Measurements from ENCODE around the gene SYT8. TPM values are rescaled to one million over a fixed set of nuclear protein-coding genes. Genes with fewer than 3 reads are reported as not detected.
A peak's percentile ranks its signal among the peaks of the same experiment; 100 is the strongest.

Gene SYT8
- total RNA-seq, 3 donors from 2014 or later (not counting 1 experiment from before 2014, with no cell fraction given) = not detected

GRCh38 chr11:1868636-1869291 lies 34.0 kb downstream of the SYT8 start:
- H3K4me1 ChIP-seq (ENCODE audit: control insufficient read depth, insufficient read depth, low read length) = peaks cover 97% of the 10 kb centered on the region
- H3K27me3 Mint-ChIP-seq (ENCODE audit: low read depth in 2 of 2) = no peaks in the 10 kb centered on the region
- peak overlapping the region; percentile 68 for H3K4me3 Mint-ChIP-seq
- no peaks in the 10 kb centered on the region for H3K9me3 Mint-ChIP-seq
- peaks cover 50 to 61% of the 10 kb centered on the region in 2 donors for H3K4me1 Mint-ChIP-seq
- H3K9me3 ChIP-seq (ENCODE audit: control insufficient read depth, insufficient read depth, low read length) = no peaks in the 10 kb centered on the region
- peak overlapping the region; percentile 82 to 88 for H3K27ac Mint-ChIP-seq
- no peaks in the 10 kb centered on the region for H3K27me3 ChIP-seq (ENCODE audit: control insufficient read depth, insufficient read depth, low read length)
- DNase-seq (no peak), ATAC-seq (peak in 2 of 3 donors; percentile 19 to 33)
- H3K27ac ChIP-seq (ENCODE audit: low read length) = peak overlapping the region; percentile 5
- intact Hi-C loops (cut with micrococcal nuclease) = no loop called here
- H3K36me3 ChIP-seq (ENCODE audit: control insufficient read depth, insufficient read depth, low read length) = peaks cover 13% of the 10 kb centered on the region
- 57% methylated on average over 25 of the region's 25 CpGs for WGBS (ENCODE audit: insufficient coverage)
- no peak for TF ChIP-seq CTCF (IDR thresholded peaks at IDR 0.05)
- H3K36me3 Mint-ChIP-seq = no peaks in the 10 kb centered on the region
- H3K4me3 ChIP-seq (ENCODE audit: low read length) = no peak overlapping the region

GRCh38 chr11:1869427-1870325 lies 34.9 kb downstream of the SYT8 start:
- no peak overlapping the region for H3K27ac ChIP-seq (ENCODE audit: low read length)
- H3K27me3 ChIP-seq (ENCODE audit: control insufficient read depth, insufficient read depth, low read length) = no peaks in the 10 kb centered on the region
- no peaks in the 10 kb centered on the region for H3K9me3 ChIP-seq (ENCODE audit: control insufficient read depth, insufficient read depth, low read length)
- Mint-ChIP-seq H3K27ac (peak overlapping the region; percentile 82 to 88), H3K9me3 (no peaks in the 10 kb centered on the region), H3K36me3 (no peaks in the 10 kb centered on the region), H3K27me3 (ENCODE audit: low read depth in 2 of 2) (no peaks in the 10 kb centered on the region), H3K4me3 (peak overlapping the region; percentile 93), H3K4me1 (peaks cover 50 to 61% of the 10 kb centered on the region in 2 donors)
- DNase-seq (peak in 1 of 2 donors; percentile 27), ATAC-seq (no peak)
- WGBS (ENCODE audit: insufficient coverage) = 86% methylated on average over 34 of the region's 34 CpGs
- peaks cover 11% of the 10 kb centered on the region for H3K36me3 ChIP-seq (ENCODE audit: control insufficient read depth, insufficient read depth, low read length)
- intact Hi-C loops (cut with micrococcal nuclease) = loop anchor here (2.0 kb wide), 1 partner anchor 17 kb away; the partner anchor contains the start of gene LSP1
- H3K4me3 ChIP-seq (ENCODE audit: low read length) = no peak overlapping the region
- TF ChIP-seq CTCF (IDR thresholded peaks at IDR 0.05) = no peak
- H3K4me1 ChIP-seq (ENCODE audit: control insufficient read depth, insufficient read depth, low read length) = peaks cover 92% of the 10 kb centered on the region

- H3K9me3 Mint-ChIP-seq = no peaks in the 10 kb centered on the region
- peak overlapping the region; percentile 93 for H3K4me3 Mint-ChIP-seq
- no peaks in the 10 kb centered on the region for H3K9me3 ChIP-seq (ENCODE audit: control insufficient read depth, insufficient read depth, low read length)
- no peak for TF ChIP-seq CTCF (IDR thresholded peaks at IDR 0.05)
- no peak for DNase-seq
- ATAC-seq = peak in 2 of 3 donors; percentile 1 to 3
- H3K36me3 ChIP-seq (ENCODE audit: control insufficient read depth, insufficient read depth, low read length) = peaks cover 13% of the 10 kb centered on the region
- no peaks in the 10 kb centered on the region for H3K36me3 Mint-ChIP-seq
- no peak overlapping the region for H3K27ac ChIP-seq (ENCODE audit: low read length)
- no peaks in the 10 kb centered on the region for H3K27me3 Mint-ChIP-seq (ENCODE audit: low read depth in 2 of 2)
- peaks cover 51 to 67% of the 10 kb centered on the region in 2 donors for H3K4me1 Mint-ChIP-seq
- H3K4me3 ChIP-seq (ENCODE audit: low read length) = no peak overlapping the region
- intact Hi-C loops (cut with micrococcal nuclease) = loop anchor here (2.0 kb wide), 1 partner anchor 18 kb away; the partner anchor contains the start of gene LSP1
- H3K4me1 ChIP-seq (ENCODE audit: control insufficient read depth, insufficient read depth, low read length) = peaks cover 92% of the 10 kb centered on the region
- H3K27ac Mint-ChIP-seq = peak overlapping the region; percentile 82 to 88
- WGBS (ENCODE audit: insufficient coverage) = 88% methylated on average over 12 of the region's 12 CpGs
- no peaks in the 10 kb centered on the region for H3K27me3 ChIP-seq (ENCODE audit: control insufficient read depth, insufficient read depth, low read length)
Measured at GRCh38 chr11:1870326-1870696, 35.5 kb downstream of the SYT8 start.

Measured in natural killer cell (primary cell).